GM11168 (cell line): ENCODE data around the gene DCHS2.

ENCODE experiments used
- in situ Hi-C: fragments of 300-500 bp; cut with MboI; formaldehyde crosslinking; loops from one replicate; pipeline ENCODE4 v1.12.0; 2022; ENCODE audit warnings: low sequenced_read_pairs; ENCODE audit not compliant: unreplicated experiment

The DCHS2 gene

GRCh38 chr4:154399259-154399974 lies 92.2 kb downstream of the DCHS2 start:
- in situ Hi-C loops, result no loop called here

- in situ Hi-C loops, result no loop called here
These were observed 101.3 kb downstream of the DCHS2 start for GRCh38 chr4:154390324-154390723.

- in situ Hi-C loops, result no loop called here
These were observed 102.5 kb downstream of the DCHS2 start for GRCh38 chr4:154389148-154389547.

GRCh38 chr4:154384012-154384411 lies 107.6 kb downstream of the DCHS2 start:
- in situ Hi-C loops, result no loop called here

- in situ Hi-C loops, result no loop called here
These were observed 115.1 kb downstream of the DCHS2 start for GRCh38 chr4:154376486-154376885.

GRCh38 chr4:154368060-154368459 lies 123.5 kb downstream of the DCHS2 start:
- in situ Hi-C loops, result no loop called here

- in situ Hi-C loops, result no loop called here
These were observed 123.9 kb downstream of the DCHS2 start for GRCh38 chr4:154367659-154368058.

- in situ Hi-C loops, result no loop called here
These were observed 124.6 kb downstream of the DCHS2 start for GRCh38 chr4:154366956-154367355.

GRCh38 chr4:154364066-154364845 lies 127.3 kb downstream of the DCHS2 start:
- in situ Hi-C loops, result no loop called here

GRCh38 chr4:154361450-154361849 lies 130.1 kb downstream of the DCHS2 start:
- in situ Hi-C loops, result no loop called here

GRCh38 chr4:154360491-154360890 lies 131.1 kb downstream of the DCHS2 start:
- in situ Hi-C loops, result no loop called here

- in situ Hi-C loops, result no loop called here
These were observed 136.7 kb downstream of the DCHS2 start for GRCh38 chr4:154354883-154355282.

GRCh38 chr4:154349829-154350228 lies 141.8 kb downstream of the DCHS2 start:
- in situ Hi-C loops, result no loop called here

GRCh38 chr4:154348657-154349056 lies 142.9 kb downstream of the DCHS2 start:
- in situ Hi-C loops, result no loop called here

GRCh38 chr4:154345359-154345758 lies 146.2 kb downstream of the DCHS2 start:
- in situ Hi-C loops, result no loop called here

GRCh38 chr4:154344686-154345085 lies 146.9 kb downstream of the DCHS2 start:
- in situ Hi-C loops, result no loop called here

- in situ Hi-C loops, result no loop called here
These were observed 147.9 kb downstream of the DCHS2 start for GRCh38 chr4:154343651-154344050.

- in situ Hi-C loops, result no loop called here
These were observed 150.2 kb downstream of the DCHS2 start for GRCh38 chr4:154341448-154341847.

GRCh38 chr4:154335588-154335987 lies 156.0 kb downstream of the DCHS2 start:
- in situ Hi-C loops, result no loop called here

GRCh38 chr4:154332681-154333421 lies 158.7 kb downstream of the DCHS2 start:
- in situ Hi-C loops, result no loop called here

GRCh38 chr4:154329939-154330338 lies 161.7 kb downstream of the DCHS2 start:
- in situ Hi-C loops, result no loop called here
